ENCODE results near the gene PDE4B. TPM values are rescaled to one million over a fixed set of nuclear protein-coding genes. Genes with fewer than 3 reads are reported as not detected.

The PDE4B gene
- total RNA-seq, 1 donor: 2.3 TPM

GRCh38 chr1:65991694-65992093 lies 199.0 kb downstream of the PDE4B start:
- DNase-seq (ENCODE audit: low read depth): no peak
- no peak for TF ChIP-seq CTCF (IDR thresholded peaks at IDR 0.05; ENCODE audit: insufficient read depth, low read length)
- H3K4me3 ChIP-seq (ENCODE audit: low read depth, low read length): no peak overlapping the region

GRCh38 chr1:65992165-65992821 lies 199.6 kb downstream of the PDE4B start:
- peak; percentile 2 for DNase-seq (ENCODE audit: low read depth)

GRCh38 chr1:65992831-65993271 lies 200.2 kb downstream of the PDE4B start:
- H3K4me3 ChIP-seq (ENCODE audit: low read depth, low read length): no peak overlapping the region
- DNase-seq (ENCODE audit: low read depth): no peak
- TF ChIP-seq CTCF (IDR thresholded peaks at IDR 0.05; ENCODE audit: insufficient read depth, low read length): no peak

More at GRCh38 chr1:65992165-65992821, 199.6 kb downstream of the PDE4B start:
- no peak for TF ChIP-seq CTCF (IDR thresholded peaks at IDR 0.05; ENCODE audit: insufficient read depth, low read length)
- no peak overlapping the region for H3K4me3 ChIP-seq (ENCODE audit: low read depth, low read length)

GRCh38 chr1:65994223-65994622 lies 201.5 kb downstream of the PDE4B start:
- no peak for TF ChIP-seq CTCF (IDR thresholded peaks at IDR 0.05; ENCODE audit: insufficient read depth, low read length)
- DNase-seq (ENCODE audit: low read depth): no peak

GRCh38 chr1:65995336-65995735 lies 202.6 kb downstream of the PDE4B start:
- DNase-seq (ENCODE audit: low read depth): no peak
- no peak for TF ChIP-seq CTCF (IDR thresholded peaks at IDR 0.05; ENCODE audit: insufficient read depth, low read length)
- no peak overlapping the region for H3K4me3 ChIP-seq (ENCODE audit: low read depth, low read length)

More at GRCh38 chr1:65994223-65994622, 201.5 kb downstream of the PDE4B start:
- H3K4me3 ChIP-seq (ENCODE audit: low read depth, low read length): no peak overlapping the region

GRCh38 chr1:65995928-65996327 lies 203.2 kb downstream of the PDE4B start:
- no peak for TF ChIP-seq CTCF (IDR thresholded peaks at IDR 0.05; ENCODE audit: insufficient read depth, low read length)
- no peak for DNase-seq (ENCODE audit: low read depth)
- H3K4me3 ChIP-seq (ENCODE audit: low read depth, low read length): no peak overlapping the region

- DNase-seq (ENCODE audit: low read depth): no peak
- TF ChIP-seq CTCF (IDR thresholded peaks at IDR 0.05; ENCODE audit: insufficient read depth, low read length): no peak
- no peak overlapping the region for H3K4me3 ChIP-seq (ENCODE audit: low read depth, low read length)
Observed at GRCh38 chr1:65997693-65998092, 205.0 kb downstream of the PDE4B start.
